GM12878 (cell line): ENCODE measurements around the gene ASB7. TPM values are rescaled to one million over a fixed set of nuclear protein-coding genes. Genes with fewer than 3 reads are reported as not detected.

Source experiments
- ATAC-seq: fragments of 200-7000 bp; cut with Tn5 transposase; 3 replicates; pipeline ENCODE4 v1.9.1; 2020; ENCODE audit warnings: mild to moderate bottlenecking, moderate library complexity
- BruUV-seq: library from RNA; stranded (reverse); fragments of 400-500 nt; replicated peaks from 2 replicates; lab custom pipeline; 2021; lab: Mats Ljungman, UMichigan
- CTCF ChIA-PET: fragments of 300-600 bp; sonication (Branson Sonifier 250); formaldehyde crosslinking; extraction: SDS; loops from one replicate; lab custom pipeline; 2021; ENCODE audit warnings: inconsistent platforms; lab: Yijun Ruan, JAX
- POLR2A ChIA-PET: fragments of 350-600 bp; formaldehyde crosslinking; extraction: SDS; loops from one replicate; lab custom pipeline; 2021; ENCODE audit warnings: inconsistent platforms; lab: Charles Lee
- RAD21 ChIA-PET: fragments of 300-600 bp; sonication (Branson Sonifier 250); formaldehyde crosslinking; loops from one replicate; lab custom pipeline; 2023; ENCODE audit warnings: antibody characterized with exemption; ENCODE audit not compliant: unreplicated experiment; lab: Charles Lee
- SMC1A ChIA-PET: fragments of 300-600 bp; sonication (Branson Sonifier 250); formaldehyde crosslinking; loops from one replicate; lab custom pipeline; 2023; ENCODE audit not compliant: unreplicated experiment, uncharacterized antibody; lab: Charles Lee
- DNase-seq: peaks from one replicate; pipeline ENCODE4 v3.0.0-alpha.2; 2011; ENCODE audit warnings: low read depth, low spot score
- FAIRE-seq: peaks from 3 replicates; lab custom pipeline; 2011; peaks lifted over from hg19 to GRCh38; lab: Jason Lieb, UNC
- H2AFZ ChIP-seq: 2 replicates; pipeline ENCODE4 v1.6.0; 2011; ENCODE audit warnings: low read depth, low read length, control low read depth; ENCODE audit not compliant: control insufficient read depth
- H3K27ac ChIP-seq: 2 replicates; pipeline ENCODE4 v1.5.1; 2011; ENCODE audit warnings: control low read depth; ENCODE audit not compliant: control insufficient read depth, insufficient read depth
- H3K27me3 ChIP-seq, 2 experiments: replicated peaks in 1 of 2; 2 replicates each; pipeline versions ENCODE4 v1.6.0 to v1.6.1; 2011; ENCODE audit warnings: low read length in 1 of 2; ENCODE audit not compliant: control insufficient read depth in 2 of 2, insufficient read depth in 2 of 2
- H3K36me3 ChIP-seq, 2 experiments: 2 replicates each; pipeline ENCODE4 v1.5.1; 2011; ENCODE audit warnings: low read length in 1 of 2; ENCODE audit not compliant: control insufficient read depth in 2 of 2, insufficient read depth in 2 of 2
- H3K4me1 ChIP-seq: 2 replicates; pipeline ENCODE4 v1.6.1; 2011; ENCODE audit warnings: mild to moderate bottlenecking, low read length, moderate library complexity, mixed read lengths; ENCODE audit not compliant: control insufficient read depth, insufficient read depth
- H3K4me2 ChIP-seq: 2 replicates; pipeline ENCODE4 v1.6.0; 2011; ENCODE audit warnings: control low read depth; ENCODE audit not compliant: control insufficient read depth, insufficient read depth
- H3K4me3 ChIP-seq: fragments of 200-600 bp; sonication (generic); 2 replicates; pipeline ENCODE4 v1.5.1; 2016
- H3K79me2 ChIP-seq: 2 replicates; pipeline ENCODE4 v1.6.0; 2011; ENCODE audit warnings: low read length; ENCODE audit not compliant: control insufficient read depth, insufficient read depth
- H3K9ac ChIP-seq: 2 replicates; pipeline ENCODE4 v1.8.0; 2011; ENCODE audit warnings: low read length, control low read depth, mixed read lengths; ENCODE audit not compliant: control insufficient read depth, insufficient read depth
- H3K9me3 ChIP-seq: replicated peaks from 3 replicates; pipeline ENCODE4 v1.5.1; 2011; ENCODE audit warnings: mild to moderate bottlenecking, low read length; ENCODE audit not compliant: control insufficient read depth, insufficient read depth
- H4K20me1 ChIP-seq: 2 replicates; pipeline ENCODE4 v1.6.0; 2011; ENCODE audit not compliant: control insufficient read depth, insufficient read depth
- BACH1 ChIP-seq: fragments of 450-650 bp; IDR thresholded peaks from 2 replicates; pipeline ENCODE4 v1.6.1; 2017; ENCODE audit warnings: mild to moderate bottlenecking, borderline replicate concordance
- CHD1 ChIP-seq: IDR thresholded peaks from 2 replicates; pipeline ENCODE4 v1.6.1; 2012; ENCODE audit warnings: low read depth, low read length, improper control_type of control experiment
- DPF2 ChIP-seq: fragments of 450-650 bp; IDR thresholded peaks from 2 replicates; pipeline ENCODE4 v1.6.1; 2017; ENCODE audit warnings: mild to moderate bottlenecking
- EGR1 ChIP-seq, 2 experiments: IDR thresholded peaks; 1 replicate in 1 of 2; 2 replicates in 1 of 2; pipeline ENCODE4 v1.6.1; 2011 to 2012; ENCODE audit warnings: low read depth in 2 of 2, low read length in 2 of 2, borderline replicate concordance in 1 of 2, mild to moderate bottlenecking in 1 of 2, moderate library complexity in 1 of 2
- ESRRA ChIP-seq: IDR thresholded peaks from 2 replicates; pipeline ENCODE4 v1.6.1; 2012; ENCODE audit warnings: mild to moderate bottlenecking, low read length, improper control_type of control experiment
- IRF3 ChIP-seq: fragments of 450-650 bp; IDR thresholded peaks from 2 replicates; pipeline ENCODE4 v1.6.1; 2014; ENCODE audit warnings: mild to moderate bottlenecking
- KDM1A ChIP-seq: fragments of 200-600 bp; sonication (generic); IDR thresholded peaks from 2 replicates; pipeline ENCODE4 v1.6.1; 2016; ENCODE audit warnings: borderline replicate concordance
- MEF2A ChIP-seq: IDR thresholded peaks from 2 replicates; pipeline ENCODE4 v1.6.1; 2011; ENCODE audit warnings: low read depth, mild to moderate bottlenecking, low read length, moderate library complexity; ENCODE audit not compliant: insufficient read depth
- MXI1 ChIP-seq: fragments of 150-350 bp; IDR thresholded peaks from 2 replicates; pipeline ENCODE4 v1.6.1; 2011; ENCODE audit warnings: low read depth, mild to moderate bottlenecking, inconsistent platforms, low read length, improper control_type of control experiment
- SMAD5 ChIP-seq: IDR thresholded peaks from 2 replicates; pipeline ENCODE4 v1.6.1; 2016; ENCODE audit warnings: antibody characterized with exemption, low read depth
- SREBF1 ChIP-seq: IDR thresholded peaks from 2 replicates; pipeline ENCODE4 v1.6.1; 2012; ENCODE audit warnings: mild to moderate bottlenecking, low read length
- ZBTB40 ChIP-seq: fragments of 450-650 bp; IDR thresholded peaks from 2 replicates; pipeline ENCODE4 v1.6.1; 2016; ENCODE audit warnings: mild to moderate bottlenecking, moderate library complexity, borderline replicate concordance
- ZNF622 ChIP-seq: fragments of 450-650 bp; IDR thresholded peaks from 2 replicates; pipeline ENCODE4 v1.6.1; 2017; ENCODE audit warnings: mild to moderate bottlenecking, inconsistent platforms
- WGBS: methylation state at CpG from one replicate; pipeline ENCODE4 v1.1.6; 2016; ENCODE audit warnings: low lambda C conversion rate; ENCODE audit not compliant: insufficient replicate concordance, insufficient coverage; ENCODE audit errors: missing lambda C conversion rate; 5-methylcytosine and 5-hydroxymethylcytosine counted together
- in situ Hi-C: fragments of 300-500 bp; cut with MboI; formaldehyde crosslinking; loops from 9 replicates; pipeline ENCODE4 v1.14.3; 2018; ENCODE audit warnings: mixed read lengths
- intact Hi-C: fragments of 100-400 bp; cut with micrococcal nuclease; formaldehyde crosslinking; loops from one replicate; pipeline ENCODE4 v1.14.2; 2022; ENCODE audit not compliant: unreplicated experiment
- polyA plus RNA-seq, 11 experiments: library from polyadenylated mRNA; depleted of rRNA in 4 of 11; unstranded in 6 of 11; stranded (reverse) in 5 of 11; fragments of >200 nt; fragmentation: Nextera tagmentation in 4 of 11; fragmentation: Illumina TruSeq in 1 of 11; extraction: Ambion mirVana in 4 of 11; extraction: Trizol in 1 of 11; gene quantifications; 1 replicate in 1 of 11; 2 replicates in 10 of 11; pipeline versions ENCODE4 v1.2.1 to v1.2.3, GENCODE V29; 2011 to 2016; ENCODE audit warnings: inconsistent platforms in 2 of 11, missing spikeins in 2 of 11, low read depth in 1 of 11
- total RNA-seq, 4 experiments: library from RNA; depleted of rRNA in 3 of 4; stranded (reverse); fragments of >200 nt in 3 of 4; fragmentation: Illumina TruSeq in 1 of 4; extraction: Trizol in 1 of 4; gene quantifications; 2 replicates each; pipeline versions ENCODE4 v1.2.1 to v1.2.3, GENCODE V29; 2013 to 2021

The ASB7 gene
- total and polyA plus RNA-seq, 10 of the 15 experiments (the other 5 are each of a cell fraction or from before 2014, with no cell fraction given): 2.7 to 13.9 (median 8.6) TPM

GRCh38 chr15:100633763-100634075, 31.3 kb downstream of the ASB7 start:
- Histone ChIP-seq H3K27ac (no peak overlapping the region), H3K4me2 (no peak overlapping the region), H3K4me3 (no peak overlapping the region), H2AFZ (no peak overlapping the region), H3K79me2 (no peaks in the 10 kb centered on the region; the same call in 1 of the 2 replicates), H3K36me3 (peaks cover 0 to 15% of the 10 kb centered on the region in 2 experiments), H3K9ac (no peak overlapping the region), H3K4me1 (no peaks in the 10 kb centered on the region), H4K20me1 (no peaks in the 10 kb centered on the region; the same call in 1 of the 2 replicates), H3K27me3 (no peaks in the 10 kb centered on the region), H3K9me3 (no peaks in the 10 kb centered on the region)
- no peak for ATAC-seq
- FAIRE-seq: no peak
- intact Hi-C loops: no loop called here
- no peak for TF ChIP-seq IRF3
- 100% methylated on average over 1 of the region's 1 CpG for WGBS
- in situ Hi-C loops: loop anchor here (5.0 kb wide), 1 partner anchor 374 kb away; no protein-coding TSS in a partner anchor
- DNase-seq: no peak
- ChIA-PET CTCF (no interaction called here), POLR2A (no interaction called here), SMC1A (no interaction called here), RAD21 (no interaction called here)
- BruUV-seq: no TSS peak

GRCh38 chr15:100635406-100636071, 33.1 kb downstream of the ASB7 start:
- Histone ChIP-seq H3K36me3 (peaks cover 0 to 9% of the 10 kb centered on the region in 2 experiments), H3K9ac (no peak overlapping the region), H3K9me3 (no peaks in the 10 kb centered on the region), H3K4me3 (no peak overlapping the region), H4K20me1 (no peaks in the 10 kb centered on the region; the same call in 1 of the 2 replicates), H3K27ac (no peak overlapping the region), H3K79me2 (no peaks in the 10 kb centered on the region; the same call in none of the 2 replicates), H3K4me1 (no peaks in the 10 kb centered on the region), H3K4me2 (no peak overlapping the region), H3K27me3 (no peaks in the 10 kb centered on the region), H2AFZ (no peak overlapping the region)
- no TSS peak for BruUV-seq
- ChIA-PET RAD21 (no interaction called here), SMC1A (interaction anchor here (1.0 to 1.2 kb wide), 4 partner anchors 8 to 15 kb away, joined by 3 to 5 read pairs (median 4); no protein-coding TSS in a partner anchor), CTCF (interaction anchor here (1.7 kb wide), 1 partner anchor 373 kb away, joined by 7 read pairs; no protein-coding TSS in a partner anchor), POLR2A (no interaction called here)
- intact Hi-C loops (no loop called here), in situ Hi-C loops (no loop called here)
- ATAC-seq: no peak
- FAIRE-seq: no peak
- no peak for DNase-seq
- WGBS: 85% methylated on average over 11 of the region's 11 CpGs
- TF ChIP-seq SREBF1 (no peak), DPF2 (no peak), ZNF622 (no peak), MEF2A (no peak), SMAD5 (no peak), BACH1 (no peak), ESRRA (no peak), CHD1 (no peak), ZBTB40 (no peak), KDM1A (no peak), EGR1 (IDR thresholded peaks at IDR 0.05; ENCODE audit: borderline replicate concordance in 1 of 2, low read depth in 2 of 2, low read length in 2 of 2) (no peak), MXI1 (no peak)
